T1000 (cell line): ENCODE measurements around the gene UBAC1.
"Not testable (repeated sequence)": the region's sequence is repeated elsewhere in the genome, so short reads cannot be mapped to it uniquely, and the experiment has no call there.

ENCODE experiments used
- DNase-seq: peaks from one replicate; lab custom pipeline; 2025; ENCODE audit warnings: mixed read lengths; lab: John Stamatoyannopoulos, UW

Gene UBAC1

GRCh38 chr9:135920973-135921585, 40.1 kb downstream of the UBAC1 start:
- DNase-seq: no peak

GRCh38 chr9:135920256-135920930, 40.8 kb downstream of the UBAC1 start:
- no peak for DNase-seq

- DNase-seq: no peak
Measured at GRCh38 chr9:135919318-135919890, 41.8 kb downstream of the UBAC1 start.

GRCh38 chr9:135916227-135916626, 44.9 kb downstream of the UBAC1 start:
- DNase-seq: not testable (repeated sequence)

GRCh38 chr9:135914921-135915320, 46.3 kb downstream of the UBAC1 start:
- no peak for DNase-seq

GRCh38 chr9:135911233-135911632, 49.9 kb downstream of the UBAC1 start:
- not testable (repeated sequence) for DNase-seq

GRCh38 chr9:135910757-135911156, 50.4 kb downstream of the UBAC1 start:
- DNase-seq: no peak

- DNase-seq: no peak
Measured at GRCh38 chr9:135910216-135910615, 51.0 kb downstream of the UBAC1 start.

GRCh38 chr9:135909371-135909770, 51.8 kb downstream of the UBAC1 start:
- no peak for DNase-seq

GRCh38 chr9:135908754-135909204, 52.4 kb downstream of the UBAC1 start:
- no peak for DNase-seq

GRCh38 chr9:135908093-135908753, 53.0 kb downstream of the UBAC1 start:
- DNase-seq: no peak

- peak; percentile 82 for DNase-seq
Measured at GRCh38 chr9:135907431-135908092, 53.6 kb downstream of the UBAC1 start, which contains the start of gene CAMSAP1. Gene CAMSAP1 (minus strand): TSS chr9:135907546. CDS start chr9:135907159, 387 bp downstream.

- no peak for DNase-seq
Measured at GRCh38 chr9:135907006-135907430, 54.2 kb downstream of the UBAC1 start.

GRCh38 chr9:135906291-135907005, 54.7 kb downstream of the UBAC1 start:
- no peak for DNase-seq

GRCh38 chr9:135905380-135906258, 55.6 kb downstream of the UBAC1 start:
- no peak for DNase-seq

- DNase-seq: no peak
Measured at GRCh38 chr9:135903786-135904520, 57.2 kb downstream of the UBAC1 start.

GRCh38 chr9:135903358-135903656, 57.9 kb downstream of the UBAC1 start:
- no peak for DNase-seq

- no peak for DNase-seq
Measured at GRCh38 chr9:135902655-135903357, 58.4 kb downstream of the UBAC1 start.

- DNase-seq: no peak
Measured at GRCh38 chr9:135901826-135902225, 59.3 kb downstream of the UBAC1 start.
